GM23338 (cell line): ENCODE measurements around the gene LPAR6.

Source experiments
- CREB1 ChIP-seq: fragments of 250-450 bp; sonication (Bioruptor Pico); IDR thresholded peaks from 2 replicates; pipeline ENCODE4 v1.5.0; 2020; ENCODE audit warnings: low read depth, mild to moderate bottlenecking, moderate library complexity
- EZH2 ChIP-seq: fragments of 200-600 bp; sonication (generic); IDR thresholded peaks from one replicate; pipeline ENCODE4 v1.8.0; 2017; ENCODE audit warnings: antibody characterized with exemption, mild to moderate bottlenecking, low read depth; ENCODE audit not compliant: unreplicated experiment
- EZH2phosphoT487 ChIP-seq: fragments of 200-600 bp; sonication (generic); IDR thresholded peaks from one replicate; pipeline ENCODE4 v1.8.1; 2018; ENCODE audit warnings: antibody characterized with exemption; ENCODE audit not compliant: unreplicated experiment
- JUNB ChIP-seq: IDR thresholded peaks from one replicate; pipeline ENCODE4 v1.6.1; 2016; ENCODE audit warnings: antibody characterized with exemption; ENCODE audit not compliant: unreplicated experiment
- NANOG ChIP-seq: IDR thresholded peaks from 2 replicates; pipeline ENCODE4 v1.6.1; 2016; ENCODE audit warnings: antibody characterized with exemption, borderline replicate concordance
- POLR2AphosphoS5 ChIP-seq: IDR thresholded peaks from 2 replicates; pipeline ENCODE4 v1.6.1; 2016; ENCODE audit warnings: antibody characterized with exemption, low read depth
- STAT1 ChIP-seq: IDR thresholded peaks from one replicate; pipeline ENCODE4 v1.6.1; 2016; ENCODE audit warnings: antibody characterized with exemption; ENCODE audit not compliant: unreplicated experiment
- TF ChIP-seq, protein P1 (sequence below), 2 experiments: fragments of 200-600 bp in 1 of 2; sonication (generic) in 1 of 2; conservative IDR thresholded peaks; 2 replicates each; pipeline versions ENCODE4 v1.5.1 to v1.6.1; 2016 to 2017; ENCODE audit warnings: antibody characterized with exemption in 2 of 2, low read depth in 2 of 2, mild to moderate bottlenecking in 2 of 2, moderate library complexity in 1 of 2
- TF ChIP-seq, protein P2 (sequence below): IDR thresholded peaks from one replicate; pipeline ENCODE4 v1.6.1; 2018; ENCODE audit warnings: antibody characterized with exemption; ENCODE audit not compliant: unreplicated experiment
- TF ChIP-seq, protein P3 (sequence below): IDR thresholded peaks from 2 replicates; pipeline ENCODE4 v1.6.1; 2016; ENCODE audit warnings: antibody characterized with exemption

DNA sequence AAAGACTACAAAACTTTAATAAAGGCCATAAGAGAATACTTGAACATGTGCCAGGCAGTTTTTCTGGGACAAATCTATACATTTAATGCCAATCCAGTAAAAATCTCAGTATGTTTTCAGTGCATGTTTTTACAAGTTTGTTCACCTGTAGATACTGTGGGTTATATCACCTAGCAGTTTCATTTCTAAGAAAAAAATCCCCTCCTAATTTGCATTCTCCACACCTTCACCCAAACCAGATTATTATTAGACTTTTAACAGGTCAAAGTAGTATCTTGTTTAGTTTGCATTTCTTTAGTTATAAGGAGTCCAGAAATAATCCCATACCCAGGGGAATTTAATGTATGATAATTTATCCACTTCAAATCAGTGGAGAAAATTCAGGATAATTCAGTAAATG lies 17.0 kb upstream of the LPAR6 start:
- TF ChIP-seq, protein P1, sequence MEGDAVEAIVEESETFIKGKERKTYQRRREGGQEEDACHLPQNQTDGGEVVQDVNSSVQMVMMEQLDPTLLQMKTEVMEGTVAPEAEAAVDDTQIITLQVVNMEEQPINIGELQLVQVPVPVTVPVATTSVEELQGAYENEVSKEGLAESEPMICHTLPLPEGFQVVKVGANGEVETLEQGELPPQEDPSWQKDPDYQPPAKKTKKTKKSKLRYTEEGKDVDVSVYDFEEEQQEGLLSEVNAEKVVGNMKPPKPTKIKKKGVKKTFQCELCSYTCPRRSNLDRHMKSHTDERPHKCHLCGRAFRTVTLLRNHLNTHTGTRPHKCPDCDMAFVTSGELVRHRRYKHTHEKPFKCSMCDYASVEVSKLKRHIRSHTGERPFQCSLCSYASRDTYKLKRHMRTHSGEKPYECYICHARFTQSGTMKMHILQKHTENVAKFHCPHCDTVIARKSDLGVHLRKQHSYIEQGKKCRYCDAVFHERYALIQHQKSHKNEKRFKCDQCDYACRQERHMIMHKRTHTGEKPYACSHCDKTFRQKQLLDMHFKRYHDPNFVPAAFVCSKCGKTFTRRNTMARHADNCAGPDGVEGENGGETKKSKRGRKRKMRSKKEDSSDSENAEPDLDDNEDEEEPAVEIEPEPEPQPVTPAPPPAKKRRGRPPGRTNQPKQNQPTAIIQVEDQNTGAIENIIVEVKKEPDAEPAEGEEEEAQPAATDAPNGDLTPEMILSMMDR (conservative IDR thresholded peaks at IDR 0.05; ENCODE audit: low read depth in 2 of 2), result no peak
- TF ChIP-seq POLR2AphosphoS5 (no peak), CREB1 (CRISPR knock-in tag) (no peak), EZH2 (no peak), JUNB (no peak), EZH2phosphoT487 (no peak), STAT1 (no peak), NANOG (no peak)
- TF ChIP-seq, protein P2, sequence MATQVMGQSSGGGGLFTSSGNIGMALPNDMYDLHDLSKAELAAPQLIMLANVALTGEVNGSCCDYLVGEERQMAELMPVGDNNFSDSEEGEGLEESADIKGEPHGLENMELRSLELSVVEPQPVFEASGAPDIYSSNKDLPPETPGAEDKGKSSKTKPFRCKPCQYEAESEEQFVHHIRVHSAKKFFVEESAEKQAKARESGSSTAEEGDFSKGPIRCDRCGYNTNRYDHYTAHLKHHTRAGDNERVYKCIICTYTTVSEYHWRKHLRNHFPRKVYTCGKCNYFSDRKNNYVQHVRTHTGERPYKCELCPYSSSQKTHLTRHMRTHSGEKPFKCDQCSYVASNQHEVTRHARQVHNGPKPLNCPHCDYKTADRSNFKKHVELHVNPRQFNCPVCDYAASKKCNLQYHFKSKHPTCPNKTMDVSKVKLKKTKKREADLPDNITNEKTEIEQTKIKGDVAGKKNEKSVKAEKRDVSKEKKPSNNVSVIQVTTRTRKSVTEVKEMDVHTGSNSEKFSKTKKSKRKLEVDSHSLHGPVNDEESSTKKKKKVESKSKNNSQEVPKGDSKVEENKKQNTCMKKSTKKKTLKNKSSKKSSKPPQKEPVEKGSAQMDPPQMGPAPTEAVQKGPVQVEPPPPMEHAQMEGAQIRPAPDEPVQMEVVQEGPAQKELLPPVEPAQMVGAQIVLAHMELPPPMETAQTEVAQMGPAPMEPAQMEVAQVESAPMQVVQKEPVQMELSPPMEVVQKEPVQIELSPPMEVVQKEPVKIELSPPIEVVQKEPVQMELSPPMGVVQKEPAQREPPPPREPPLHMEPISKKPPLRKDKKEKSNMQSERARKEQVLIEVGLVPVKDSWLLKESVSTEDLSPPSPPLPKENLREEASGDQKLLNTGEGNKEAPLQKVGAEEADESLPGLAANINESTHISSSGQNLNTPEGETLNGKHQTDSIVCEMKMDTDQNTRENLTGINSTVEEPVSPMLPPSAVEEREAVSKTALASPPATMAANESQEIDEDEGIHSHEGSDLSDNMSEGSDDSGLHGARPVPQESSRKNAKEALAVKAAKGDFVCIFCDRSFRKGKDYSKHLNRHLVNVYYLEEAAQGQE, result no peak
- TF ChIP-seq, protein P3, sequence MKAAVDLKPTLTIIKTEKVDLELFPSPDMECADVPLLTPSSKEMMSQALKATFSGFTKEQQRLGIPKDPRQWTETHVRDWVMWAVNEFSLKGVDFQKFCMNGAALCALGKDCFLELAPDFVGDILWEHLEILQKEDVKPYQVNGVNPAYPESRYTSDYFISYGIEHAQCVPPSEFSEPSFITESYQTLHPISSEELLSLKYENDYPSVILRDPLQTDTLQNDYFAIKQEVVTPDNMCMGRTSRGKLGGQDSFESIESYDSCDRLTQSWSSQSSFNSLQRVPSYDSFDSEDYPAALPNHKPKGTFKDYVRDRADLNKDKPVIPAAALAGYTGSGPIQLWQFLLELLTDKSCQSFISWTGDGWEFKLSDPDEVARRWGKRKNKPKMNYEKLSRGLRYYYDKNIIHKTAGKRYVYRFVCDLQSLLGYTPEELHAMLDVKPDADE, result no peak
